HCT116 (cell line): ENCODE results near the gene TCF15. TPM values are rescaled to one million over a fixed set of nuclear protein-coding genes. Genes with fewer than 3 reads are reported as not detected.

Experiments used
- ATAC-seq: fragments of 200-7000 bp; cut with Tn5 transposase; 2 replicates; pipeline ENCODE4 v1.9.1; 2020; ENCODE audit warnings: mild to moderate bottlenecking, moderate library complexity
- BruUV-seq: library from RNA; stranded (reverse); fragments of 400-500 nt; replicated peaks from 2 replicates; lab custom pipeline; 2021; lab: Mats Ljungman, UMichigan
- CTCF ChIA-PET: fragments of 300-600 bp; sonication (Branson Sonifier 250); formaldehyde crosslinking; loops from one replicate; lab custom pipeline; 2021; ENCODE audit warnings: antibody characterized with exemption; lab: Charles Lee
- POLR2A ChIA-PET: fragments of 300-600, 350-600 bp; sonication (Branson Sonifier 250); formaldehyde crosslinking; loops from one replicate; lab custom pipeline; 2021; ENCODE audit warnings: antibody characterized with exemption; lab: Charles Lee
- RAD21 ChIA-PET, 2 experiments: fragments of 300-600 bp; sonication (Branson Sonifier 250); formaldehyde crosslinking; loops; one replicate each; lab custom pipeline; 2023; ENCODE audit warnings: low total read pairs in 2 of 2; ENCODE audit not compliant: uncharacterized antibody in 2 of 2, unreplicated experiment in 2 of 2, low non-redundant PET in 1 of 2; lab: Charles Lee
- DNase-seq: peaks from one replicate; pipeline ENCODE4 v3.0.0-alpha.2; 2010; ENCODE audit warnings: low read depth, low spot score
- H2AFZ ChIP-seq: fragments of 200-600 bp; shearing (Covaris generic), sonication (generic); 2 replicates; pipeline ENCODE4 v1.6.1; 2017; ENCODE audit warnings: low read depth, mixed run types, mixed read lengths, antibody characterized with exemption, low read length; ENCODE audit not compliant: poor library complexity, severe bottlenecking
- H3K27ac ChIP-seq: 2 replicates; pipeline ENCODE4 v1.5.1; 2012; ENCODE audit warnings: low read depth, low read length
- H3K27me3 ChIP-seq: fragments of 200-600 bp; sonication (generic); 2 replicates; pipeline ENCODE4 v1.6.1; 2016; ENCODE audit warnings: mixed run types, low read length, mixed read lengths; ENCODE audit not compliant: insufficient read depth
- H3K36me3 ChIP-seq, 2 experiments: fragments of 200-500 bp in 1 of 2; fragments of 200-600 bp in 1 of 2; sonication (Bioruptor generic) in 1 of 2; sonication (generic) in 1 of 2; 2 replicates each; pipeline versions ENCODE4 v1.5.1 to v1.6.1; 2014 to 2016; ENCODE audit warnings: low read length in 2 of 2, inconsistent platforms in 1 of 2, mixed read lengths in 1 of 2, mixed run types in 1 of 2; ENCODE audit not compliant: insufficient read depth in 2 of 2, control insufficient read depth in 1 of 2
- H3K4me1 ChIP-seq, 2 experiments: fragments of 200-600 bp in 1 of 2; sonication (generic) in 1 of 2; 2 replicates each; pipeline versions ENCODE4 v1.5.1 to v1.6.1; 2012 to 2017; ENCODE audit warnings: low read length in 2 of 2, inconsistent platforms in 1 of 2, mild to moderate bottlenecking in 1 of 2, mixed read lengths in 1 of 2, mixed run types in 1 of 2, moderate library complexity in 1 of 2; ENCODE audit not compliant: insufficient read depth in 2 of 2, control insufficient read depth in 1 of 2
- H3K4me2 ChIP-seq: fragments of 200-600 bp; sonication (generic); 2 replicates; pipeline ENCODE4 v1.6.1; 2017; ENCODE audit warnings: mixed run types, low read length, mixed read lengths
- H3K4me3 ChIP-seq, 2 experiments: fragments of 200-600 bp in 1 of 2; sonication (generic) in 1 of 2; replicated peaks in 1 of 2; 2 replicates each; pipeline ENCODE4 v1.5.1; 2011 to 2016; ENCODE audit warnings: low read length in 2 of 2, control low read depth in 1 of 2, low read depth in 1 of 2, mild to moderate bottlenecking in 1 of 2, mixed read lengths in 1 of 2, mixed run types in 1 of 2
- H3K79me2 ChIP-seq: fragments of 200-600 bp; sonication (generic); 2 replicates; pipeline ENCODE4 v1.6.1; 2017; ENCODE audit warnings: mild to moderate bottlenecking, mixed run types, low read length, moderate library complexity, mixed read lengths; ENCODE audit not compliant: insufficient read depth
- H3K9ac ChIP-seq: fragments of 200-600 bp; sonication (generic); 2 replicates; pipeline ENCODE4 v1.6.1; 2016; ENCODE audit warnings: low read length, mixed read lengths
- H3K9me2 ChIP-seq: fragments of 200-600 bp; sonication (generic), shearing (Covaris generic); 2 replicates; pipeline ENCODE4 v1.6.1; 2017; ENCODE audit warnings: mixed run types, mild to moderate bottlenecking, moderate library complexity; ENCODE audit not compliant: insufficient read depth
- H3K9me3 ChIP-seq, 2 experiments: fragments of 200-500 bp in 1 of 2; fragments of 200-600 bp in 1 of 2; sonication (Bioruptor generic) in 1 of 2; sonication (generic) in 1 of 2; 2 replicates each; pipeline ENCODE4 v1.6.1; 2014 to 2017; ENCODE audit warnings: low read length in 2 of 2, mixed read lengths in 2 of 2, inconsistent platforms in 1 of 2, low read depth in 1 of 2, mild to moderate bottlenecking in 1 of 2, mixed run types in 1 of 2, moderate library complexity in 1 of 2; ENCODE audit not compliant: control insufficient read depth in 1 of 2, insufficient read depth in 1 of 2
- H4K20me1 ChIP-seq: fragments of 200-600 bp; sonication (generic), shearing (Covaris generic); 2 replicates; pipeline ENCODE4 v1.6.1; 2017; ENCODE audit warnings: mixed run types, mild to moderate bottlenecking, moderate library complexity; ENCODE audit not compliant: insufficient read depth
- ATF3 ChIP-seq: IDR thresholded peaks from 2 replicates; pipeline ENCODE4 v1.6.1; 2012
- CBX3 ChIP-seq: IDR thresholded peaks from 2 replicates; pipeline ENCODE4 v1.6.1; 2012; ENCODE audit warnings: low read depth
- CEBPB ChIP-seq: IDR thresholded peaks from 2 replicates; pipeline ENCODE4 v1.6.1; 2012; ENCODE audit warnings: low read depth
- CTCF ChIP-seq, 3 experiments: fragments of 200-600 bp in 1 of 3; sonication (generic) in 1 of 3; IDR thresholded peaks in 2 of 3; conservative IDR thresholded peaks in 1 of 3; 2 replicates each; pipeline ENCODE4 v1.5.1; 2012 to 2017; ENCODE audit warnings: low read depth in 2 of 3, low read length in 2 of 3, antibody characterized with exemption in 1 of 3, borderline replicate concordance in 1 of 3, control low read depth in 1 of 3, mild to moderate bottlenecking in 1 of 3, mixed read lengths in 1 of 3, mixed run types in 1 of 3, moderate library complexity in 1 of 3; ENCODE audit not compliant: insufficient read depth in 1 of 3
- EGR1 ChIP-seq: IDR thresholded peaks from 2 replicates; pipeline ENCODE4 v1.6.1; 2012; ENCODE audit warnings: low read depth
- ELF1 ChIP-seq: IDR thresholded peaks from 2 replicates; pipeline ENCODE4 v1.6.1; 2012; ENCODE audit warnings: low read depth, borderline replicate concordance
- EZH2 ChIP-seq: fragments of 200-600 bp; sonication (generic); IDR thresholded peaks from 2 replicates; pipeline ENCODE4 v1.6.1; 2017; ENCODE audit warnings: antibody characterized with exemption, mixed run types
- EZH2phosphoT487 ChIP-seq: fragments of 200-600 bp; IDR thresholded peaks from 2 replicates; pipeline ENCODE4 v1.6.1; 2018; ENCODE audit warnings: antibody characterized with exemption, borderline replicate concordance
- JUND ChIP-seq: IDR thresholded peaks from 2 replicates; pipeline ENCODE4 v1.6.1; 2012
- POLR2A ChIP-seq: IDR thresholded peaks from 2 replicates; pipeline ENCODE4 v1.7.0; 2011; ENCODE audit warnings: borderline replicate concordance; ENCODE audit not compliant: insufficient read depth, insufficient read length; ENCODE audit errors: extremely low read depth
- POLR2AphosphoS5 ChIP-seq: IDR thresholded peaks from 2 replicates; pipeline ENCODE4 v1.6.1; 2011; ENCODE audit warnings: mild to moderate bottlenecking, low read depth, low read length, moderate library complexity
- RAD21 ChIP-seq: IDR thresholded peaks from 2 replicates; pipeline ENCODE4 v1.6.1; 2012; ENCODE audit warnings: low read depth, mild to moderate bottlenecking
- REST ChIP-seq: IDR thresholded peaks from 2 replicates; pipeline ENCODE4 v1.6.1; 2012; ENCODE audit warnings: low read depth
- SP1 ChIP-seq: IDR thresholded peaks from 2 replicates; pipeline ENCODE4 v1.6.1; 2012; ENCODE audit warnings: low read depth
- SRF ChIP-seq: IDR thresholded peaks from 2 replicates; pipeline ENCODE4 v1.6.1; 2012; ENCODE audit warnings: low read depth
- TCF7L2 ChIP-seq: IDR thresholded peaks from 2 replicates; pipeline ENCODE4 v1.7.0; 2011; ENCODE audit warnings: borderline replicate concordance, inconsistent platforms; ENCODE audit not compliant: insufficient read depth, insufficient read length; ENCODE audit errors: extremely low read depth
- YY1 ChIP-seq: IDR thresholded peaks from 2 replicates; pipeline ENCODE4 v1.6.1; 2011; ENCODE audit warnings: low read length, low read depth, moderate library complexity, mild to moderate bottlenecking; ENCODE audit not compliant: insufficient replicate concordance; ENCODE audit errors: extremely low read depth
- ZBTB33 ChIP-seq: IDR thresholded peaks from 2 replicates; pipeline ENCODE4 v1.6.1; 2011; ENCODE audit warnings: mild to moderate bottlenecking, low read length, moderate library complexity; ENCODE audit not compliant: insufficient replicate concordance; ENCODE audit errors: extremely low read depth
- intact Hi-C: fragments of 100-400 bp; cut with micrococcal nuclease; formaldehyde crosslinking; loops from 2 replicates; pipeline ENCODE4 v1.10.0; 2022
- total RNA-seq: library from RNA; stranded (reverse); gene quantifications from one replicate; pipeline ENCODE4 v1.2.1, GENCODE V29; 2021; ENCODE audit not compliant: unreplicated experiment

The TCF15 gene
- total RNA-seq, 1 experiment from 2014 or later, result not detected

- intact Hi-C loops, result no loop called here
- ATAC-seq, result no peak
- CTCF ChIA-PET, result interaction anchor here (1.6 kb wide), 1 partner anchor 25 kb away, joined by 3 read pairs; no protein-coding TSS in a partner anchor
These were observed 10.1 kb upstream of the TCF15 start for GRCh38 chr20:620246-620645.

More at GRCh38 chr20:620246-620645, 10.1 kb upstream of the TCF15 start:
- Histone ChIP-seq H3K36me3 (no peaks in the 10 kb centered on the region), H4K20me1 (no peaks in the 10 kb centered on the region), H3K4me1 (no peaks in the 10 kb centered on the region), H3K4me3 (no peak overlapping the region), H2AFZ (no peak overlapping the region), H3K9me2 (no peaks in the 10 kb centered on the region), H3K27ac (no peak overlapping the region), H3K9ac (no peak overlapping the region), H3K27me3 (no peaks in the 10 kb centered on the region; the same call in 1 of the 2 replicates), H3K9me3 (no peaks in the 10 kb centered on the region), H3K79me2 (no peaks in the 10 kb centered on the region)
- RAD21 ChIA-PET, result no interaction called here
- BruUV-seq, result no TSS peak
- POLR2A ChIA-PET, result no interaction called here
- TF ChIP-seq ZBTB33, result no peak
- TF ChIP-seq EZH2phosphoT487, result no peak
- TF ChIP-seq ELF1, result no peak
- no peak for TF ChIP-seq SRF
- TF ChIP-seq POLR2AphosphoS5, result no peak
- no peak for TF ChIP-seq CBX3
- TF ChIP-seq ATF3, result no peak
- no peak for TF ChIP-seq EZH2
- TF ChIP-seq CTCF (IDR thresholded peaks at IDR 0.05 in 2 of 3, conservative IDR thresholded peaks at IDR 0.05 in 1 of 3; ENCODE audit: borderline replicate concordance in 1 of 3, insufficient read depth in 1 of 3, low read depth in 2 of 3, low read length in 2 of 3), result no peak
- TF ChIP-seq EGR1, result no peak
- no peak for TF ChIP-seq SP1
- no peak for TF ChIP-seq CEBPB
- TF ChIP-seq JUND, result no peak
- TF ChIP-seq POLR2A, result no peak
- TF ChIP-seq RAD21, result no peak
- no peak for TF ChIP-seq YY1
- TF ChIP-seq TCF7L2, result no peak
- no peak for TF ChIP-seq REST
- TF ChIP-seq, all 23 proteins: peak for 0
- no peak overlapping the region for H3K4me2 ChIP-seq
- DNase-seq, result no peak
